Suppressor macrophage treated with lipopolysaccharide for 4 hours (primary cell): ENCODE data around the gene CDKN1C.

ENCODE experiments used
- DNase-seq: peaks from one replicate; pipeline ENCODE4 v3.0.0-alpha.2; 2020

CDKN1C gene

DNA sequence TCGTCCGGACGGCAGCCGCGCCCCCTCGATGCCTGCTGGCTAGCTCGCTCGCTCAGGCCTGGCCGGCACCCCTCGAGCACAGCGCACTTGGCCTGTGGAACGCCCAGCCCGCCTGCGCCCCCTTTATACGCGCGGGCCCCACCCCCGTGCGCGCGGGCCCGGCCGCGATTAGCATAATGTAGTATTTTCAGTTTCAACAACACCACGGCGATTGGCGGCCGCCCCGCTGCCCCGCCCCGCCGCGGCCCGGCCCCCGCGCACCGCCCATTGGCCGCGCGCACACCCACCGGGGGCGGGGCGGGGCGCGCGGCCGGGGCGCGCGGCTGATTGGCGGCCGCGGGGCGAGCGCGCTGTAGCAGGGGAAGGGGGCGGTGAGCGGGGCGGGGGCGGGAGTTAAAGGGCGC is at the start of gene CDKN1C:
CDKN1C (minus strand) TSS at position 98 of the 404 bp plus-strand sequence. CDS start 319 bp downstream, outside the sequence.
- peak; percentile 84 for DNase-seq

DNA sequence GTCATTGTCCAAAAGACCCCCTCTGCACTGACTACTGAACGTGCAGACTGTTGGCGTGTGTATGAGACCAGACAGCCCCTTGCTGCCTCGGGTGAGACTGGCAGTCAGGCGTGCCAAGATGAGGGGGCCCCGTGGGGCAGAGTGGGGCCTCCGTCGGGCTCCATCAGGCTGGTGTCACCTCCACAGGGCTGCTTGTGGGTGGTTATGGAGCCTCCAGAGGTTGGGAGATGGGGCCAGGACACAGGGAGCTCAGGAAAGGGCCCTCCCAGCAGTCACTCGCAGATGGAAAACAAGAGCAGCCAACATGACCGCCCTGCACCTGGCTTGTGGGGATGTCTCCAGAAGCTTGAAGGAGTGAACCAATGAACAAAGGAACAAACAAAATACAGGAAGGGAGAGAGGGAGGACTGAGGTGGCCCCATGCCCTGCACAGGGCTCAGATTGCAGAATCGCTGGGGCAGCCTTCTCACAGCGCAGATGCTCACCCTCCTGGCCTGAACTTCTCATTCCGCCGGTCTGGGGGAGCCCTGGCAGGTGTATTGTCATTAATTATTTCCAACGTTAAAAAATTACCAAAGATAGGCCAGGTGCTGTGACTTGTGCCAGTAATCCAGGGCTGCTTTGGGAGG is 49.1 kb upstream of the CDKN1C start:
- DNase-seq = no peak

DNA sequence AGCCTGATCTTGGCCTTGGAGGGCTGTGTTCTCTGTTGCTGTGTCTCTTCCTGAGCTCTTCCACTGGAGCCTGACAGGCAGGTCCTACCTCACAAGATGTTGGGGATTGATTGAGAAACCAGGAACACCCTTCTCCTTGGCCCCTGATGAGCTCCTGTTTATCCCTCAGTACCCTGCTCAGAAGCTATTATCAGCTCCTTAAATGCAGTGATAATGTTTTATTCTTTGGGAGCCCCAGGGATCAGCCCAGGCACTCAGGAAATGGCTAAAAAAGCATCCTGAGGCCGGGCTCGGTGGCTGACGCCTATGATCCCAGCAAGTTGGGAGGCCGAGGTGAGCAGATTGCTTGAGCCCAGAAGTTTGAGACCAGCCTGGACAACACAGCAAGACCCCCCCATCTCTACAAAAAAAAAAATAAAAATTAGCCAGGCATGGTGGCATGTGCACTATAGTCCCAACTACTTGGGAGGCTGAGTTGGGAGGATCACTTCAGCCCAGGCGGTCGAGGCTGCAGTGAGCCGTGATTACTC is 48.5 kb upstream of the CDKN1C start:
- no peak for DNase-seq

DNA sequence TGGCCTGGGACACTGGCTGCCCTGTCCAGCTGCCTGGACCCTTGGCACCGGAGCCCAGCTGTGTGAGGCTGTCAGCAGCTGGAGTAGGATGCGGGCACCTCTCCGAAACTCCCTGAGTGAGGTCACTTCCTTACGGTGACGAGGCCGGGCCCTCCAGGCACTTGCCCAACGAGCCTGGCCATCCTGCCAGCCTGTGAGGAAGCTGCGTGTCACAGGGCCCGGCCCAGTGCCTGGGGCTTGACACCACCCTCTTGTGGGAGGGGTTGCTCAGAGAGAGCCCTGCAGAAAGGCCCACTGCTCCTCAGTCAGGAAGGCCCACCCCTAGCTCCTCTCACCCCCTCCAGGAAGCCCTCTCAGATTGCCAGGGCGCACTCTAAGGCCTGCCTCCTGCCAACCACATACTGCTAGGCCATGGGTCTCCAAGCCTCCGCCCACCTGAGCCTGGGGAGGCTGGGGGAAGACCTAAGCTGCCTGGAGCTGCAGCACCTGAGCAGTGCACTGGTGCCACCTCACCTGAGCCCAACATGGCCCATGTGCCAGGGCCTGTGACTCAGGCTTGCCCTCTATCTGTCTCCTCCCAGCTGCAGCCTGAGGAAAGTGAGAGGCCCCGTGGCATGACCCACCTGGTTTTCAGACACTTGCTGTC is 47.9 kb upstream of the CDKN1C start:
- DNase-seq = peak; percentile 98

DNA sequence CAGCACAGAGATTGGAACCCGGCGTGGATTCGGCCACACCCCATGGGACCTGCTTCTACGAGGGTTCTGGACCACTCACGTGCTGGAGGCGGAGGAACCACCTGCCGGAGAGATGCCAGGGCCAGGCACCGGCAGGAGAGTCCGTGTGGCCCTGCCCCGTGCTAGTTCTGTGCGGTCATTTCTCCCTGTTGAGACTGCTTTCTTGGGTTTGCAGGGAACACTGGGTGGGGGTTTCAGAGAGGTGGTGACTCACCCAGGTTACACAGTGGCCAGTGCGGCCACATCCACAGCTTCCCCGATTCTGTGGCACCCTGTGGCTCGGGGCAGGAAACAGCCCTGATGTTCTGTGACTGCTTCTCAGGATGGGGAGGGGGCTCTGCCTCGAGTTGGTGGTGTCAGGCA is 47.3 kb upstream of the CDKN1C start:
- peak; percentile 58 for DNase-seq

DNA sequence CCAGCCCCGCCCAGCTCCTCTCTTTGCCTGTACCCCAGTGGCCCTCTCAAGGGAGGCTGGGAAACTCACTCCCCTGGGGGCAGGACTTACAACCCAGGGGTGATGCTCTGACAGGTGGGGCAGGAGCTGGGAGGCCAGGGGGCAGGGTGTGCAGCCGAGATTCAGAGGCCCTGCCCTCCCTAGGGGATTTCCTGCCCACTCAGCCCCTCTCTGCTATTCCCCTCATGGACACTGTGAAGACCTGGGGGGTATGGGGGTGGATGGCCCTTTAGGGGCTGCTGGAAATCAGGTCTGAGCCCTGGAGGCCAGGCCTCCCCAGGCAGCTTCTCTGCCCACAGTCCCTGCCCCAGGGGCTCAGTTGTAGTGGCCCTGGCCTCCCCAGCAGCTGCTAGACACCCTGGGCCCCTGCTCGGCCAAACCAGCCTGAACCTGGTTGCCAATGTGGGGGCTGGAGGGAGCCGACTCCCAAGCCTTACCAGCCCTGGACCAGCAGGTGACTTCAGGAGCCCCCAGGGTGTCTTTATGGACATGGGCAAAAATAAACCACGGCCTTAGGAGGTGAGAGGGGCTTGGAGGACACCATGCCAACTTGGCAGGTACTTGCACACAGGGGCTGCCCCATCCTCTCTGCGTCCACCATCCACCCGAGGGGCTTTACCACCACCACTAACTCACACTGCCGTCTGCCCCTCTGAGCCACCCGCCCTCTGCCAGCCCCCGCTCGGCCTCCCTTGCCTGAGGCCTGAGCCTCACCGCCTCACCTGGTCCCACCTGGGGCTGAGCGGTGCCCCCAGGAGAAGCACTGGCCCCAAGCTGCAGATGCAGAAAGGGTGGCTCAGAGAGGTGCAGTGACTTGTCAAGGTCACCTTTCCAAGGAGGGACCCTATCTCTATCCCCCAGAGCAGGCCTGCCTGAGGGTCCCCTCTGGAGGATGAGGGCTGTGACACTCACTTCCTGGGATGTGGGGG is 46.5 kb upstream of the CDKN1C start:
- DNase-seq = no peak

DNA sequence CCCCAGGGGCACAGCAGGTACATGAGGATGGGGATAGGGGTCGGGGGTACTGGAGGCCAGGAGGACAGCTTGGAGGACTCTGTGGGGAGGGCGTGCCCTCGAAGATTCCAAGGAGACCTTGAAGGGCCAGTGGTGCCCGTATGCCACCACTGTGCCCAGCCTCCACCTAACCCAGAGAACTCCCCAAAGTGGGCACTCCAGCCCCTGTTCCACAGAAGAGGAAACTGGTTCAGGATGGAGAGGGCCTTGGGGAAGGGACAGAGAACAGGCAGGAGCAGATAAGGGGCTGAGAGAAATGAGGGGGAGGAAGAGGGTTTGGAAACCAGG is 45.8 kb upstream of the CDKN1C start:
- no peak for DNase-seq

DNA sequence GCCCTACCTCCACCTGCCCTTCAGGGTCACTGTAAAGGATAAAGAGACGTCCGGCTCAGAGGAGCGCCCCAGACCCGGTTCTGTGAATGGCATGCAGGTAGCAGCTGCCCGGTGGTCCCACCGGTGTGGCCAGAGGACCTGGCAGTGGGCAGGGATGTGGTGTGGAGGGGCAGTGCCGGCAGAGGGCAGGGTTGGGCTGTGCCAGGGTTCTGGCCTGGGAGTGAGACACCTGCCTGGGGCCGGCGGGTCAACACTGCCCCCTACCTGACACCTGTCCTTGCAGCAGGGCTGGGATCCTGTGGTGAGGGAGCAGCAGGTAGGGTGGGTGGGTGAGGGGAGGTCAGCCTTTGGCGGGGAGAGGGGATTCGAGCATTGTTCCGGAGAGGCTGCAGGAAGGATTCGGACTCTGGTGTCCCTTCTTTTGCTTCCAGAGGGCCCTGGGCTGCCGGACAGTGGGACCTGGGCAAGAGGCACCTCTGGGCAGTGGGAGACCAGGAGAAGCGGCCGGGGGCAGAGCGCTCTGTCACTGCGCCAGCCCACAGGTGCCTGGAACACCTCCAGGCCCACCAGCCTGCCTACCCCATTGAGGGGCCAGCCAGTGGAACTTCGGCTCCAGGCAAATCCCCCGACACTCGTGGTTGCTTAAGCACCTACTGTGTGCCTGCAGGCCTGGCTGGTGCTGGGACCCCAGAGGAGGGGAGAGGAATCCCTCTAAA is 45.3 kb upstream of the CDKN1C start:
- DNase-seq = peak; percentile 33

DNA sequence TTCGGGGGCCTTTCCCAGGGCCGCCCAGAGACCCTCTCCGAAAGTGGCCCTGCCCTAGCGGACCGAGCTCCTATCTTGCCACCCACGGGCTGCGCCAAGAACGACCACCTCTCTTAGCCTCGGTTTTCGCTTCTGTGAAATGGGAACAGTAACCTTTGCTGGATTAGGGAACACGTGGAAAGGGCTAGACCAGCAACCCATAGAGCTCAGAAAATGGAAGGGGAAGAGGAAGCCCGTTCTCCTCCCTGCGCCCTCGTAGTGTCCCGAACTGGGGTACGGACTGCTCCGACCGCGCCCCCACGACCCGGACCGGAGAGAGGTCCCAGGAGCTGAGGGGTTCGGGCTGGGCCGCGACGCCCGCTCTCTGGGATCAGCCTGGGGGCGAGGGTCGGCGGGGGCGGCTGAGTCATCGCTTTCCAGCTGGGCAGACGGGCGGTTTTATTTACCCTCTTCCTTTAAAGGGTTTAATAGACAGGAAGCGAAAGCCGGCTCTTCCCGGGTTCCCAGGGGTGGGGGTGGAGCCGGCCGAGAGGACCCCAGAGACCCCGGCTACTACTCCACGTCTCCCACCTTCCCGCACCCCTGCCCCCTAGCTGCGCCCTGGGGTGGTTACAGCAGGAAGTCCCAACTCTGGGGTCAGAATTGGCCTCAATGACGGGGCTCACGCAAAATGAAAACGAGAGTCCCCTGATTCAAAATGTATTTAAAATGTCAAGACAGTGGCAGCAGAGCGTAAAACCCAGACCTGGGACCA is 44.6 kb upstream of the CDKN1C start:
- DNase-seq = peak; percentile 67

DNA sequence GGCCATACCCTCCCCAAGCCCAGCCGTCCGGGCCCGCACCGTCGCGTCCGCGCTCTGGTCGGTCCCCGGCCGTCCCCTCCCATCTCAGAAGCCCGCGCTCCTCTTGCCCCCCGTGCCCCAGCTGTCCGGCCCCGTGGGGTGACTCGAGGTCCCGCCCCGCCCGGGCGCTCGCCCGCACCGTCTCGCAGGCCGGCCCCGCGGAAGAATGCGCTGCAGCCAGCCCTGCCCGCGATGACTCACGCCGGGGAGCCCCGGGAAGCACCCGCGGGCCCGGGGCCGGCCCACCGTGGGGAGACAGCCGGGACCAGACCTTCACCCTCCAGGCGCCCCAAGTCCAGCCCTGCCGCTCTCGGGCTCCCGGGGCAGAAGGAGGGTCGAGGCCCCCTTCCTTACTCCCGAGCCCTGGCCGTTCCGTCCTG is 44.0 kb upstream of the CDKN1C start:
- peak; percentile 88 for DNase-seq

DNA sequence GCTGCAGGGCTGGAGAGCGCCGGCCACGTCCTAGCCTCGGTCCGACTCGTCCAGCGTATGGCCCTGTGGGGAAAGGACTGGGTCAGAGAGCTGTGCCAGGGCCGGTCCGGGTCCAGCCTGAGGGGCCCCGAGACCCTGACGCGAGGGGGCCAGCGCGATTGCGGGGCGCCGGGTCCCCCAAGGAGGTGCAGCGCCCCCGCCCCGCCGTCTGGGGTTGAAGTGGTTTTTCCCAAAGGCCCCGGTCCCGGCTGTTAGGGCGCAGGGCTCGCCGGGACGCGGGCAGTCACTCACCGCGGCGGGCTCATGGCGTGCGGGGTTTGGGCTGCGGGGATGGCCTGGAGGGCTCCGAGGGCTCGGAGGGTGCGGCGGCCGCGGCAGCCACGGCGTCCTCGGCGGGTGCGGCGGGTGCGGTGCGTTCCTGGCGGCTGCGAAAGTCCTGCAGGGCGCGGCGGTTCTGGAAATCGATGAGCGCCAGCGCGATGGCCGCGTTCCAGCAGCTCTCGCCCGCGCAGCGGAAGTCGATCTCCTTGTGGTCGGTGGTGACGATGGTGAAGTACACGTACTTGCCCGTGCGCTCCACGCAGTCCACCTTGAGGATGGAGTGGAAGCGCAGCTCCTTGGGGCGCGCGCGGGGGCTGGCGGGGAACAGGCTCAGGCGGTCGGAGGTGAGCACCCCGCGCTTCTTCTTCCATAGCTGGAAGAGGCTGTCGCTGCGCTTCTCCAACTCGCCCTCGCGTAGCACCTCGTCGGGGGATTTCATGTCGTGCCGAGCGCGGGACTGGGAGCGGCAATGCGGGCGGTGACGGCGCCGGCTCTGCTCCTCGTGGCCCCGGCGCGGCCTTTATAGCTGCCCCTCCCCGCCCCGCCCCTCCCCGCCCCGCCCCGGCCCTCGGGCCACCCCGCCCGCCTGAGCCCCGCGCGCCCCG is 43.3 kb upstream of the CDKN1C start, which contains the start of gene PHLDA2:
PHLDA2 (minus strand) TSS at position 816 of the 926 bp plus-strand sequence; CDS start at position 760, 56 bp downstream.
- DNase-seq = peak; percentile 78

DNA sequence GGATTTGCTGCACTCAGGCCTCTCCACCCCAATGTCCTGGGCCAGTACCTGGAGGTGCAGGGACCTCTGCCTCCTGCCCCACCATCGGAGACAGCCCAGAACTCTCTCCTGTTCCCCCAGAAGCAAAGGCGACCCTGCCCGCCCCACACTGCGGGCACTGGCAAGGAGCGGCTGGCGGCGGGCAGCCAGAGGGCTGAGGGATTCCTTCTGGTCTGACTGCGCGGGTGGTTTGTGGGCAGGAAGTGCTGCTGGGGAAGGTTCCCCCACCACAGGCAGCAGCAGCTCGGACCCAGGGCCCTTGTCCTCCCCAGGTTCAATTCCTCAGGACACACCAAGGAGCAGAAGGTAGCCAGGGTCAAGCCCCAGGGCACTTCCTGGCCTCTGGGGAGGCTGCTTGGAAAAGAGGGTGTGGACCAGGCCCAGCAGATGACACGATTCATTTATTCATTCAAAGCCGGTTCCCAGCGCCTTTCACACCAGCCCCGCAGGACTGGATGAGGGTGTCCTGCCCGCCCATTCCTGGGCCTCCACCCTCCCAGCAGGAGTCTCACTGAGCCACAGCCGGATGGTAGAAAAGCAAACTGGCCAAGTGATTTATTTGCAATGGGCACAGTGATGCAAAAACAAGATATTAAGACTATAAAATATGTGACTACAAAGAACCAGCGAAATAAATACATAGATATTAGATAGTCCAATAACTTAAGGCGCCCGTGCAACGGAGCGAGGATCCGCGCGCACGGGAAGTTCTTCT is 42.5 kb upstream of the CDKN1C start:
- peak; percentile 26 for DNase-seq

DNA sequence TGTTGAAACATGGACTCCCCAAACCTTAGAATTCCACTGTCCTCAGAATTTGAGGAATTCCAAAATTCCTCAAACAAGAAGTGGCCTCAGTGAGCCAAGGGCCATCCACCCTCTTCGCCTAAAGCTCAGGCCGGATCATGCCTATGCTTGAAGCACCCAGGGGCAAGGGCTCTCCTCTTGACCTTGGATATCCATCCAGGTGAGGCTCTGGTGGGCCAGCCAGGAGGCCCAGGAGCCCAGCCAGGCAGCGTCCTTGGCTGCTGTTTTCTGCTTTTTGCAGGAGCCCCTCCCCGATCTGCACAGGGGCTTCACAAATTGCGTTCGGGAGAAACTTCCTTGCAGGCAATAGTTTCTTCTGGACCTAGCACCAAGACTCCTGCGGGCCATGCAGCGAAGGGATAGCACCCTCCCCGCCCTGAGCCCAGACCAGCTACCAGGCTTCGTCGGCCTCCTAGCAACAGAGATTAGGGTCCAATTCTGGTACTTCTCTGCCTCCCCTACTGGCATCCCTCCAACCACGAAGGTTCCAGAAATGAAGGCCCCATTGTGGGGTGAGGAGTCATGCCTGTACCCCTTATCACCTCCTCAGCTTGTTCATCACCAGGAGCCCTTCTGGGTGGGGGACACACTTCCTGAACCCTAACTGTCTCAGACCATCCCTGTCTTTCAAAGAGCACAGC is 41.7 kb upstream of the CDKN1C start:
- no peak for DNase-seq

DNA sequence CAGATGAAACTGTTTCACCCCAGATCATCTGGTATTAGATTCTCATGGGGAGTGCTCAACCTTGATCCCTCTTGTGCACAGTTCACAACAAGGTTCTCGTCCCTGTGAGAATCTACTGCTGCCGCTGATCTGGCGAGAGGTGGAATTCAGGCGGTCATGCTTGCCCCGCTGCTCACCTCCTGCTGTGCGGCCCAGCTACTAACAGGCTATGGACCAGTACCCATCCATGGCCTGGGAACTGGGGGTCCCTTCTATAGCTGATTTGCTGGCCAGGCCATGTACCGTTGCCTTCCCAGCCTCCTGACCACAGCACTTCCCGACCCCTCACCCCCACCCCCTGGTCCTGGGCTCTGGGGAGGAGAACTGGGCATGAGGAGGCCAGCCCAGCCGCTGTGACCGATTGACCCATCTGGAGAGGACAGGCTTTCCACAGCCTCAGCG is 41.1 kb upstream of the CDKN1C start:
- DNase-seq = no peak

DNA sequence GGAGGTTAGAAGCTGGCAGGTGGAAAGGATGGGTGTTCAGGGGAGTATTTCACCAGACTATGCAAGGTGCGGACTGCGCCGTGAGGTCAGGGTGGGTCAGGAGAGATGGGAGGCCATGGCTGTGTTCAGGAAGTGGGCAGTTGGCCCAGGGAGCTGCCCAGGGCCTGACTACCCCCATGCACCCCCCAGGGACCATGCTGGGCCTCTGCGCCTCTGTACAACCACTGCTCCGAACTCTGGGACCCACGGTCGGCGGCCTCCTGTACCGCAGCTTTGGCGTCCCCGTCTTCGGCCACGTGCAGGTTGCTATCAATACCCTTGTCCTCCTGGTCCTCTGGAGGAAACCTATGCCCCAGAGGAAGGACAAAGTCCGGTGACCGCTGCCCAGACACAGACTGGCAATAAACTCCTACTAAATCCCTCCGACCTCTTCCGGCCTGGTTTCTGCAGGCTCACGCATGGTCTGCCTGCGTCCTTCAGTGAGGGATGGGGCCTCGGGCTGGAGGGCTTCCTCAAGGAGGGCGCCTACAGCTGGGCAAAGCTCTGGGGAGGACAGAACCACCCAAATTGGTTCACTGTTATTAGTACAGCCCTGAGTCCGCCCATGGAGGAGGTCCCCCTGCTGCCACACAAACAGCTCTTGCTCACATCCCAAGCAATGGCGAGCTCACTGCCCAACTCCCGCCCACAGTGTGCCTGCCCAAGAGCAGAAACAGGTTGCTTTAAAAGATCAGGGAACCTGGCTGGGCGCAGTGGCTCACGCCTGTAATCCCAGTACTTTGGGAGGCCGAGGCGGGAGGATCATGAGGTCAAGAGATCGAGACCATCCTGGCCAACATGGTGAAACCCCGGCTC is 39.5 kb upstream of the CDKN1C start:
- DNase-seq = no peak

DNA sequence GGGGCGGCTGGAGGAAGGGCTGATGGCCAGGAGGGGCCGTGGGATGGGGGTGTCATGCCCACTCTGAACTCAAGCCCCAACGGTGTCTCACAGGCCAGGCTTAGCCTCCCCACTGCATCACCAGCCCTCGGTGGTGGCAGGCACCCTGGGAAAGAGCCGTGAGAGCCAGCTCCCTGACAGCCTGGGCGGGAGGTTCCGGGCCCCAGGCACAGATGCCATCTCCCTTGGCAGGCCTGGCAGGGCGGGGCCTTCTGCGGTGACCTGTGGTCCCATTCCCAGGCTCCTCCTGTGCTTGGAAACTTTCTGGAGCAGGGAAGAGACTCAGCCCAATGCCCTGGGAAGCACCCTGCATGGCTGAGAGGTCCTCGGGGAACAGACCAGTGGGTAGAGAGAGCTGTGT is 38.8 kb upstream of the CDKN1C start:
- DNase-seq = no peak

DNA sequence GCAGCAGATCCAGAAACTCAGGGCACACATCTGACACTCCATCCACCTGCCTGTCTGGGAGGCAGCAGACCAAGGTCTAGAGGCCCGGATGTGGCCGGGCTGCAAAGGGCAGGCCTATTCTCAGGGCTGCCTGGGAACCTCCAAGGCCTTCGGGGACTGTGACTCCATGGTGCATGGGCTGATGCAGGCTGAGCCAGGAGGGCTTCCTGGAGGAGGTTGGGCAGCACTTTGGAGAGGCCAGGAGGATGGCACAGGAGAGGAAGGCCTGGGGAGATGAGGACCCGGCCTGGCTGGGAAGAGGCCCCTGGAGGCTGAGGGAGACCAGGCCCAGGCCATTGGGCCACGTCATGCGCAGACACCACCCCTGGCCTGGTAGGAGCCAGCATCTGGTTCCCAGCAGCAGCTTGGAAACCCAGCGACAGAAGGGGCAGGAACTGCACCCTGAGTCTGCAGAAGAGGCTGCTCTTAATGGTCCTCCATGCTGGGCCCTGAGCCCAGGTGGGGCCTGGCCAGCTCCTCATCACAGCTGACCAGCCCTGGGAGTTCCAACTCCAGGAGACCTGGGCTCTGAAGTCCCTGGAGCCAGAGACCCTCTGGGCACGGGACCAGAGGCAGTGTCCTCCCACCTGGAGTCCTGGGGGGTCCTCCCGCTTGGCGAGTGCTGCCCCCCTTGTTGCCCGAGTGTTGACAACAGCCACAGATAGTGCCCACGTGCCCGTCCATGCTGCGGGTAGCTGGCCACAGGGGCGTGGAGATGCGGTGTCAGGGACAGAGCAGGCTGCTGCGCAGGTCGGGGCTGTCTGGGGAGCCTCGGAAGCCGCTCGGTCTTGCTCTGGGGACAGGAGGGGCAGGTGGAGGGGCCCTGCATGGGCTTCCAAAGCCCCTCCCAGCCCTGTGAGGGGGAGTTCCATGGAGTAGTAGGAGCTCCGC is 38.1 kb upstream of the CDKN1C start:
- no peak for DNase-seq
